Measurements from ENCODE around the gene TTLL9. TPM values are rescaled to one million over a fixed set of nuclear protein-coding genes. Genes with fewer than 3 reads are reported as not detected.

TTLL9 gene
- polyA plus RNA-seq, 1 of the 3 experiments (the other 2 are of a cell fraction): 0.23 TPM

- no peaks in the 10 kb centered on the region for H3K9me3 ChIP-seq
- H4K20me1 ChIP-seq (ENCODE audit: insufficient read depth): no peaks in the 10 kb centered on the region
- H3K79me2 ChIP-seq (ENCODE audit: insufficient read depth): no peaks in the 10 kb centered on the region
- no peak overlapping the region for H3K4me3 ChIP-seq (ENCODE audit: low read depth in 2 of 2, low read length in 1 of 2)
- ChIA-PET CTCF (interaction anchor here (0.8 to 1.8 kb wide), 3 partner anchors 49 to 72 kb away, joined by 3 to 4 read pairs (median 3); partner anchors contain the start of gene PDRG1), POLR2A (no interaction called here)
- TF ChIP-seq RFX5 (IDR thresholded peaks at IDR 0.05; ENCODE audit: low read length): peak; percentile 97
- no peak for TF ChIP-seq CHD2 (IDR thresholded peaks at IDR 0.05; ENCODE audit: low read length, partially characterized antibody)
- no peak for TF ChIP-seq ELF1 (IDR thresholded peaks at IDR 0.05)
- no peak for TF ChIP-seq SMC3 (IDR thresholded peaks at IDR 0.05; ENCODE audit: low read depth, low read length)
- TF ChIP-seq MXI1 (IDR thresholded peaks at IDR 0.05; ENCODE audit: low read depth, low read length): no peak
- TF ChIP-seq MEF2A (IDR thresholded peaks at IDR 0.05; ENCODE audit: borderline replicate concordance, low read depth): no peak
- no peak for TF ChIP-seq YY1 (IDR thresholded peaks at IDR 0.05; ENCODE audit: low read depth)
- no peaks in the 10 kb centered on the region for H3K36me3 ChIP-seq (replicated peaks in 1 of 2; ENCODE audit: control insufficient read depth in 1 of 2, insufficient read depth in 2 of 2, low read length in 1 of 2)
- H3K9me2 ChIP-seq: no peaks in the 10 kb centered on the region
- DNase-seq: no peak
- no peaks in the 10 kb centered on the region for H3F3A ChIP-seq (replicated peaks; ENCODE audit: insufficient read depth)
- 0 out of 2 replicates have a peak overlapping the region, but pooled peaks have one; percentile 29 for H2AFZ ChIP-seq (ENCODE audit: low read depth)
- no peak overlapping the region for H3K27ac ChIP-seq (ENCODE audit: low read depth in 2 of 2, low read length in 1 of 2)
- H3K4me1 ChIP-seq (ENCODE audit: control insufficient read depth in 1 of 2, insufficient read depth in 2 of 2, low read depth in 1 of 2, low read length in 1 of 2): no peaks in the 10 kb centered on the region; a peak in 1 of 4 replicates
- 62% methylated on average over 8 of the region's 8 CpGs for WGBS (ENCODE audit: low lambda C conversion rate)
- H3K9ac ChIP-seq: no peak overlapping the region
- H3K4me2 ChIP-seq: no peak overlapping the region
- H3K27me3 ChIP-seq (ENCODE audit: insufficient read depth): no peaks in the 10 kb centered on the region; the same call in 1 of the 2 replicates
Measured at GRCh38 chr20:31894980-31895675, 24.7 kb downstream of the TTLL9 start.

- WGBS (ENCODE audit: low lambda C conversion rate): 79% methylated on average over 9 of the region's 9 CpGs
Measured at GRCh38 chr20:31896049-31896448, 25.6 kb downstream of the TTLL9 start.

More at GRCh38 chr20:31896049-31896448, 25.6 kb downstream of the TTLL9 start:
- H3K79me2 ChIP-seq (ENCODE audit: insufficient read depth): no peaks in the 10 kb centered on the region
- ChIA-PET CTCF (interaction anchor here (1.0 to 1.8 kb wide), 2 partner anchors 20 to 73 kb away, joined by 3 to 4 read pairs; no protein-coding TSS in a partner anchor), POLR2A (no interaction called here)
- no peaks in the 10 kb centered on the region for H4K20me1 ChIP-seq (ENCODE audit: insufficient read depth)
- H3F3A ChIP-seq (replicated peaks; ENCODE audit: insufficient read depth): no peaks in the 10 kb centered on the region
- no peaks in the 10 kb centered on the region for H3K36me3 ChIP-seq (replicated peaks in 1 of 2; ENCODE audit: control insufficient read depth in 1 of 2, insufficient read depth in 2 of 2, low read length in 1 of 2)
- no peak overlapping the region for H3K27ac ChIP-seq (ENCODE audit: low read depth in 2 of 2, low read length in 1 of 2)
- H3K4me3 ChIP-seq (ENCODE audit: low read depth in 2 of 2, low read length in 1 of 2): no peak overlapping the region
- no peaks in the 10 kb centered on the region for H3K9me3 ChIP-seq
- H3K27me3 ChIP-seq (ENCODE audit: insufficient read depth): no peaks in the 10 kb centered on the region; the same call in 1 of the 2 replicates
- H3K9ac ChIP-seq: no peak overlapping the region
- no peaks in the 10 kb centered on the region for H3K9me2 ChIP-seq
- no peak overlapping the region for H2AFZ ChIP-seq (ENCODE audit: low read depth)
- no peak for TF ChIP-seq MXI1 (IDR thresholded peaks at IDR 0.05; ENCODE audit: low read depth, low read length)
- no peak for TF ChIP-seq EP300 (IDR thresholded peaks at IDR 0.05; ENCODE audit: borderline replicate concordance in 1 of 2, low read depth in 1 of 2, low read length in 1 of 2)
- no peak for TF ChIP-seq POLR2AphosphoS5 (IDR thresholded peaks at IDR 0.05; ENCODE audit: low read depth, low read length)
- TF ChIP-seq RXRA (IDR thresholded peaks at IDR 0.05; ENCODE audit: borderline replicate concordance, low read depth): no peak
- no peak for TF ChIP-seq SMC3 (IDR thresholded peaks at IDR 0.05; ENCODE audit: low read depth, low read length)
- TF ChIP-seq ZBTB33 (IDR thresholded peaks at IDR 0.05; ENCODE audit: borderline replicate concordance, low read depth): no peak
- no peak for TF ChIP-seq MEF2A (IDR thresholded peaks at IDR 0.05; ENCODE audit: borderline replicate concordance, low read depth)
- TF ChIP-seq GABPA (IDR thresholded peaks at IDR 0.05; ENCODE audit: low read depth): no peak
- no peak for TF ChIP-seq FOXJ3 (CRISPR knock-in tag; IDR thresholded peaks at IDR 0.05)
- TF ChIP-seq JUND (IDR thresholded peaks at IDR 0.05): no peak
- TF ChIP-seq, protein P1, sequence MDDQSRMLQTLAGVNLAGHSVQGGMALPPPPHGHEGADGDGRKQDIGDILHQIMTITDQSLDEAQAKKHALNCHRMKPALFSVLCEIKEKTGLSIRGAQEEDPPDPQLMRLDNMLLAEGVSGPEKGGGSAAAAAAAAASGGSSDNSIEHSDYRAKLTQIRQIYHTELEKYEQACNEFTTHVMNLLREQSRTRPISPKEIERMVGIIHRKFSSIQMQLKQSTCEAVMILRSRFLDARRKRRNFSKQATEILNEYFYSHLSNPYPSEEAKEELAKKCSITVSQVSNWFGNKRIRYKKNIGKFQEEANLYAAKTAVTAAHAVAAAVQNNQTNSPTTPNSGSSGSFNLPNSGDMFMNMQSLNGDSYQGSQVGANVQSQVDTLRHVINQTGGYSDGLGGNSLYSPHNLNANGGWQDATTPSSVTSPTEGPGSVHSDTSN (IDR thresholded peaks at IDR 0.05): no peak
- no peak for TF ChIP-seq NFIC (IDR thresholded peaks at IDR 0.05; ENCODE audit: borderline replicate concordance)
- DNase-seq: no peak
- no peaks in the 10 kb centered on the region; a peak in 1 of 4 replicates for H3K4me1 ChIP-seq (ENCODE audit: control insufficient read depth in 1 of 2, insufficient read depth in 2 of 2, low read depth in 1 of 2, low read length in 1 of 2)
- H3K4me2 ChIP-seq: no peak overlapping the region

Measured in SK-N-SH (cell line).